ENCODE results near the gene ADORA1.

ADORA1 gene

GRCh38 chr1:203122159-203122558, 5.4 kb upstream of the ADORA1 start:
- no peak for DNase-seq (ENCODE audit: low read depth)

GRCh38 chr1:203124011-203124410, 3.5 kb upstream of the ADORA1 start:
- DNase-seq (ENCODE audit: low read depth), result no peak

- DNase-seq (ENCODE audit: low read depth), result no peak
Observed at GRCh38 chr1:203124546-203125317, 2.8 kb upstream of the ADORA1 start.

DNA sequence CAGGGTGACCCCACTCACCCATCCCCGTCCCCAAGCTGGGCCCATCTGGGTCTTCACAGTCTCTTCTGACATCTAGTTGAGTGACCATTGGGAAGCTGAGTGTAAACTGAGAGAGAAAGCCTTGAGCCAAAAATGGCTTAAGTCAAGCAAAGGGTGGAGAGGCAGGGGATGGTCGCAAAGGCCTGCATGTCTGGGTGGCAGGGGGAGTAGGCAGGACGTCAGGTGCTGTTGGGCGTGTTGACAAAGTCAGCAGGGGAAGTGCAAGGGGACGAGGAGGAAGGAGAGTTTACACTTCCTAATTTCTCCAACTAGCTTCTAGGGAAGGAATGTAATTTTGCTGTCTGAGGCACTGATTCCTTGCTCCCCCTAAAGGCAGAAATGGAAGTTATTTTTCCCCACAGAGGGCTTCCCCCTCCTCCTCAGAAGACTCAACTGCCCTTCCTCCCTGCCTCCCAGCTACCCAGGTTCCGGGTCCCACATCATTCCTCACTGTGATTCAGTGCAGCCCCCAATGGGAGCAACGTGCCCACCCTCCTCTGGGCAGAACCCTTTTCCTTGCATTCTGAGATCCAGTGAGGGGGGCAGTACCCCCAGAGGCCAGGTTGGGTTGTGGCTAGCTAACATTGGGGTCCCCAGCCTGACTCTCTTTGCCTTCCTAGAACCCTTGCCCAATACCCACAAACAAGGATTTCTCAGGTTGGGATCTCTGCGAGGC, 1.2 kb upstream of the ADORA1 start:
- no peak for DNase-seq (ENCODE audit: low read depth)

GRCh38 chr1:203126866-203127665, 460 bp upstream of the ADORA1 start:
- no peak for DNase-seq (ENCODE audit: low read depth)

- no peak for DNase-seq (ENCODE audit: low read depth)
Observed at GRCh38 chr1:203128431-203128715, 847 bp downstream of the ADORA1 start.

DNA sequence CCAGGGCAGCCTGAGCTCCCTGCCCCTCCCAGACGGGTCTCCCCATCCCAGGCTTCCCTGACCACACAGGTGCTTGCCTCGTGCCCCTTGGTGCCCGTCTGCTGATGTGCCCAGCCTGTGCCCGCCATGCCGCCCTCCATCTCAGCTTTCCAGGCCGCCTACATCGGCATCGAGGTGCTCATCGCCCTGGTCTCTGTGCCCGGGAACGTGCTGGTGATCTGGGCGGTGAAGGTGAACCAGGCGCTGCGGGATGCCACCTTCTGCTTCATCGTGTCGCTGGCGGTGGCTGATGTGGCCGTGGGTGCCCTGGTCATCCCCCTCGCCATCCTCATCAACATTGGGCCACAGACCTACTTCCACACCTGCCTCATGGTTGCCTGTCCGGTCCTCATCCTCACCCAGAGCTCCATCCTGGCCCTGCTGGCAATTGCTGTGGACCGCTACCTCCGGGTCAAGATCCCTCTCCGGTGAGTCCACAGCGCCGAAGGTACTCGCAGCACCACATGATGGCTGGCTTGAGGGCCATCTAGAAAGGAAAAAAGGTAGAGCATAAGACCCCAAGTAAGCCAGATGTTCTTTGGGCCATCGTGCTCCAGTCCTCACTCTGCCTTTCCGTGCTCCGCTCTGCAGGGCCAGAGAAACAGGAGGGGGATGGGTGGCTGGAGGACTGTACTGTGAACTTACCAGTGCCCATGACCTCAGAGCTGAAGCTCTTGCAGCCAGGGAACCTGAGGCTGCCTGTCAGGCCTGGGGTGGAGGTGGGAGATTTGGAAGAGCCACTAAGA, 1.4 kb downstream of the ADORA1 start:
- no peak for DNase-seq (ENCODE audit: low read depth)

GRCh38 chr1:203129501-203130231, 2.1 kb downstream of the ADORA1 start:
- no peak for DNase-seq (ENCODE audit: low read depth)

DNA sequence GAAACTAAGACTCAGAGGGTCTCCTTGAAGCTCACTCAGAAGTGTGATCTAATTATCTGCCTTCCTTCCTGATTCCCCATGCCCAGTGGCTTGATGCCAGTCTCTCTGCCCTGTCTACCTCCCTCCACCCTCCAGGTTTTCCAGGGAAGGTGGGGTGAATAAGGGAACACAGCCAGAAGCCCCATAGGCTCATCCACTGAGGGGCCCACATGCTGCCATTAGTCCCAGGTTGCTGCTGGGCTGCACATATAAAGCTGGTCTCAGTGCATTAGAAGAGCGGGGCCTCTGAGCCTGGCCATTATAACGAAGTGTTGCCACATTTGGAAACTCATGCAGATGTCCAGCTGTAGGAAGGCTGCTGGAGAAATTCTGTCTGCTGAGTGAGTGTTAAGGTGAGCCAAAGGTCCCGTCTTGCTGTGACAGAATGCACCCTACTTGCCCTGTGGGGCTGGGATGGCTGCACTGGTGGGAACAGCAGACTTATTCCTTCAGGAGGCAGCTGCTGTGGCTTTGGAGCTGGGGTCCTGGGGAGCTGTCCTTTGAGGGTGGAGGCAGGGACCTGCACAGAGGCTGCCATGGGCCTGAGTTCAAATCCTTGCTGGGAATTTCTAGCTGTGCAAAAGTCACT, 2.9 kb downstream of the ADORA1 start:
- no peak for DNase-seq (ENCODE audit: low read depth)

DNA sequence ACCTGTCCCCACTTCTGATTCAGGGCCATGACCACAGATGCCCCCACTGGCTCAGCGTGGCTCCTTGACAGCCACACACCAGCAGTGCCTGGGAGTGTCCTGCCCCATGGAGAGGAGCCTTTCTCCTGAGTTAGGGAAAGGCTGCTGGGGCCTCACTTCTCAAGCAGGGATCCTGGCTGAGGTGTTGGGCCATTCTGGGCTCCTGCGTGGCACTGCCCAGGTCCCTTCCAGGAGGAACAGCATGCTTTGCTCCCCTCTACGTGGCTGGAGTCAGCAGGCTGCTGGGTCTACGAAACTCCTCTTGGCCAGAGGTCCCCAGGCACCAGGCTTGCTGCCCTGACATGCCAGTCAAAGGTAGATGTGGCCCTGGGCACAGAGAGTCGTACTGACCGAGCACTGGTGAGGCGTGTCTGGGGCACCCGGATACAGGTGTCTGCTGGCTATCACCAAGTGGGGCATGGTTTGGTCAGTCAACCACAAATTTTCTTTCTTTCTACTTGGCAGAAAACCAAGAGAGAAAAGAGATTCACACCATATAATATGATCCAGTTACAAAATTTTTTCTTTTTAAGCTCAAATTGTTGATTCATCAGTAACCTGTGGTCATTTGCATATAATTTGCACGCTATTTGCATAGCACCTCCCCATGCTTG, 4.1 kb downstream of the ADORA1 start:
- DNase-seq (ENCODE audit: low read depth), result no peak

GRCh38 chr1:203133970-203134725, 6.6 kb downstream of the ADORA1 start:
- DNase-seq (ENCODE audit: low read depth), result no peak

- no peak for DNase-seq (ENCODE audit: low read depth)
Observed at GRCh38 chr1:203135636-203136305, 8.2 kb downstream of the ADORA1 start.

DNA sequence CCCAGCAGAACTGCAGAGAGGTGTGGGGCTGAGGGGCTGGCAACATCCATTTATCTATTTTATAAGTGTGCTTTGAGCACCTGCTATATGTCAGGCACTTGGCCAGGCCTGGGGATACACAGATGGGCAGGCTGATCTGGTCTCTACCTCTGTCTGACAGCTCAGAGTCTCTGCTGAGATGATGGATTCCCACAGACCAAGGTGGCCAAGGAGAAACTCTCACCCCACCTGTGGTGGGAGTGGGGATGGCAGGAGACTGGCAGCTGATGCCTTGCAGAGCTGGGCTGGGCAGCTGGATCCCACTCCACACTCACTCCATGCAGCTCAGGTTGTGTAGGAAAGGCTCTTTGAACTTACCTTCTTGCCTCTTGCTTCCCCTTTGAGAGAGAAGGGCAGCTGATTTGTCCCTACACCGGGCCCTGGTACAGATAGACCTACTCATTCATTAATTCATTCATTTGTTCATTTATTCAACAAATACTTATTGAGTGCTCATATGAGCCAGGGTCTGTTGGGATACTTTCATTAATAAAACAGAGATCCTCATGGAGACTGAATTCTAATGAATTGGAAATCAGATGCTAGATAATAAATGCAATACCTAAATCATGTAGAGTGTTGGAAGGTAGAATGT, 9.0 kb downstream of the ADORA1 start:
- DNase-seq (ENCODE audit: low read depth), result no peak

GRCh38 chr1:203137324-203137723, 9.8 kb downstream of the ADORA1 start:
- no peak for DNase-seq (ENCODE audit: low read depth)

DNA sequence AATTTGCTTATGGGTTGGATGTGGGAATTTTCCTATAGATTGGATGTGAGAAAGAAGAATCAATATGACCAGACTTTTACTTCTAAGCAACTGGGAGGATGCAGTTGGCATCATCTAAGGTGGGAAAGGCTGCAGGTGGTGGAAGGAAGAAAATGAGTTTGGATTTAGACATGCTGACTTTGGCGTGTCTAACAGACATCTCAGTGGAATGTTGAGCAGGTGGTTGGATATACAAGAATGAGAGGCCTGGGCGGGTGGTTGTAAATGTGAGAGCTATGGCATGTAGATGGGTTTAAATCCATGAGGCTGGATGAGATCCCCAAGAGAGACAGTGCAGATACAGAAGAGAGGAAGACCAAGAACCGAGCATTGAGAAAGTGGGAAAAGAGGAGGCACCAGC, 10.5 kb downstream of the ADORA1 start:
- DNase-seq (ENCODE audit: low read depth), result no peak

GRCh38 chr1:203139976-203140475, 12.5 kb downstream of the ADORA1 start:
- DNase-seq (ENCODE audit: low read depth), result no peak

DNA sequence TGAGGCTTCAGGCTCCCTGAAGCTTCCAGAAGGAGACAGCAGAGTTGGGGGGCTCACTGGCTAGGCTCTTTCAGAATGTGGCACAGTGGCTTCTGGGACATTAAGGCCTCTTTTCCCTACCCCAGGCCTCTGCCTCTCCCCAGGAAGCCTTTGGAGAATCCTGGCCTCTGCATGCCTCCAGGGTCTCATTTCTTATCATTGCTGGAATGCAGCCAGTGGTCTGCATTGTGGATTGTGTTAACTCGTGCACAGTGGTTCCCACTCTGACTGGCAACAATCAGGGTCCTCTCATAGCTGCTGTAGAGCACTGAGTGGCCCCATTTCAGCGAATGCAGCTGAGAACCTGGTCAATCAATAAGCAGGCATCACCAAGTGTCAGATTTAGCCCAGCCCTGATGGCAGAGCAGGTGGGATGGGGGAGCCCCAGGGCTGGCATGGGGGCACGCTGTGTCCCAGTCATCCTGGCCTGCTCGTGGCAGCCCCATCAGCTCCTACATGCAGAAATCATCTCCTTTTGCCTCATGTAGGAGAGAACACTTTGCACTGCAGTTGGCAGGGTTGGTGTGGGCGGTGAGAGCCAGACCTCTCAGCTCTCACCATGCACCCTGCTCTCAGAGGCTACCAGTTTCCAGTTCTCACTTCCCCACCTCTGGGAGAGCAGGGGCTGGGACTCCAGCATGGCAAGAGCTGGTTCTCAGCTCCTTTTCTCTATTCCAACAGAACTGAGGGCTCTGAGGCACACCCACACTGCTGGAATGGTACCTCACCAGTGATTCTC, 13.4 kb downstream of the ADORA1 start:
- DNase-seq (ENCODE audit: low read depth), result no peak

GRCh38 chr1:203142124-203142523, 14.6 kb downstream of the ADORA1 start:
- no peak for DNase-seq (ENCODE audit: low read depth)
